GM10266 (cell line): ENCODE results near the gene GPR18.
A peak's percentile ranks its signal among the peaks of the same experiment; 100 is the strongest.

Experiments
- DNase-seq: peaks from one replicate; pipeline ENCODE4 v3.0.0; 2012; ENCODE audit errors: extremely low spot score
- TF ChIP-seq, protein P1 (sequence below): IDR thresholded peaks from 2 replicates; pipeline ENCODE4 v1.5.1; 2012; ENCODE audit warnings: mild to moderate bottlenecking, low read depth; ENCODE audit not compliant: control insufficient read depth, insufficient read depth; ENCODE audit errors: missing control alignments

The GPR18 gene

DNA sequence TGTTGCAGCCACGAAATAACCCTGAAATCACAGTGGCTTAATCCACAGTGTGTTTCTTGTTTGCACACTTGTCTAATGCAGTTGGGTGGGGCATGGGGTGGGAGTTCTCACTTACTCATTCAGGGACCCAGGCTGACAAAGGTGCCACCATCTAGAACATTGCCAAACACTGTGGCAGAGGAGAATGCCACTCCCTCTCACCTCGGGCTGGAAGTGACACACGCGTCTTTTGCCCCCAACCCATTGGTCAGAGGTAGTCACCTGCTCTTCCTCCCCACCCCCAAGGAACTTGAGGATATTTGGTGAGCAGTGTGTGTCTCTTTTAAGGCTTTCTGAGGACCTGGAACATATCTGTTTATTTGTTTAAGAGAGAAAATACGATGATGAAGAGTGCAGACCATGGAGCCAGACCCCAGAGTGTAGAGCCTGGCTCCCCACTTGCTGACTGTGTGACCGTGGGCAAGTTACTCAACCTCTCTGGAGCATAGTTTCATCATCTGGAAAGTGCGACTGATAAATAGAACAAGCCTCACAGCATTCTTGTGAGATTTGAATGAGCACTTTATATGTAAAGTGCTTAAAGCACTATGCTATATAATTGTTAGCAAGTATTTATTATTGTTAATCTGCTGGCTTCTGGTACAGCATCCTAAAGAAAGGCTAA lies 31.6 kb upstream of the GPR18 start:
- TF ChIP-seq, protein P1, sequence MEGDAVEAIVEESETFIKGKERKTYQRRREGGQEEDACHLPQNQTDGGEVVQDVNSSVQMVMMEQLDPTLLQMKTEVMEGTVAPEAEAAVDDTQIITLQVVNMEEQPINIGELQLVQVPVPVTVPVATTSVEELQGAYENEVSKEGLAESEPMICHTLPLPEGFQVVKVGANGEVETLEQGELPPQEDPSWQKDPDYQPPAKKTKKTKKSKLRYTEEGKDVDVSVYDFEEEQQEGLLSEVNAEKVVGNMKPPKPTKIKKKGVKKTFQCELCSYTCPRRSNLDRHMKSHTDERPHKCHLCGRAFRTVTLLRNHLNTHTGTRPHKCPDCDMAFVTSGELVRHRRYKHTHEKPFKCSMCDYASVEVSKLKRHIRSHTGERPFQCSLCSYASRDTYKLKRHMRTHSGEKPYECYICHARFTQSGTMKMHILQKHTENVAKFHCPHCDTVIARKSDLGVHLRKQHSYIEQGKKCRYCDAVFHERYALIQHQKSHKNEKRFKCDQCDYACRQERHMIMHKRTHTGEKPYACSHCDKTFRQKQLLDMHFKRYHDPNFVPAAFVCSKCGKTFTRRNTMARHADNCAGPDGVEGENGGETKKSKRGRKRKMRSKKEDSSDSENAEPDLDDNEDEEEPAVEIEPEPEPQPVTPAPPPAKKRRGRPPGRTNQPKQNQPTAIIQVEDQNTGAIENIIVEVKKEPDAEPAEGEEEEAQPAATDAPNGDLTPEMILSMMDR: no peak
- no peak for DNase-seq

DNA sequence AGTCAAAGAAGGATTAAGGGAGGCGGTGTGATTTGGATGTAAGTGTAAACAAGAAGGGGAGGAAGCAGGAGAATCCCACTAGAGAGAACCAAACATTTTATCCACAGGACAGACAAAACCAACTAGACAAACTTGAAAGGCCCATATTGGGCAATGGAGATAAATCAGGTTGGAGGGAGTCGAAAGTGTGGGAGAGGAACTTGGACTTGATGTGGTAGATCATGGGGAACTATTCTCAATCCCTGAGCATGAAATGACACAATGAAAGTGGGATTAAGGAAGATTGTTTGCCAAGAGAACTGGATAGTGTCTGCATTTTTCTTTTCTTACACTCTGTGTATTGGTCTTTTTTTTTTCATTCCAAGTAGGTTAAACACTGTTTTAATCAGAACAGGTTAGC lies 31.1 kb upstream of the GPR18 start:
- TF ChIP-seq, protein P1: no peak
- DNase-seq: no peak

DNA sequence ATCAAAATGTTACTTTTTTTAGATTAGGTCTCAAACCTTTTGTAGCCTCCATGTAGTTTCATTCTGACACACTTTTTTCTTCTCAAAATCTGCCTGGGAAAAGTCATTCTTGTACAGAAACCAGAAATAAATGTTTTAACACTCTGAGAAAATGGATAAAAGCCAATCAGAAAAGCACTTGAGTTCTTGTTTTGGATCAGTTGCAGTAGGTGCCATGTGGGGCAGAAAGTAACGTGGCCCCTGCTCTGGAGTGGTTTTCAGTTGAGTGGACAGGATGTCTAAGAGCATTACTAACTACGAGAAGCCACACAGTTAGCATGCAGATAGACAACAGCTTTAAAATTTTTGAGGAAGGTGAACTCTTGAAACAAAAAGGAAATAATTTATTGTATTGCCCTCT lies 29.9 kb upstream of the GPR18 start:
- peak; percentile 60 for DNase-seq
- TF ChIP-seq, protein P1: no peak

DNA sequence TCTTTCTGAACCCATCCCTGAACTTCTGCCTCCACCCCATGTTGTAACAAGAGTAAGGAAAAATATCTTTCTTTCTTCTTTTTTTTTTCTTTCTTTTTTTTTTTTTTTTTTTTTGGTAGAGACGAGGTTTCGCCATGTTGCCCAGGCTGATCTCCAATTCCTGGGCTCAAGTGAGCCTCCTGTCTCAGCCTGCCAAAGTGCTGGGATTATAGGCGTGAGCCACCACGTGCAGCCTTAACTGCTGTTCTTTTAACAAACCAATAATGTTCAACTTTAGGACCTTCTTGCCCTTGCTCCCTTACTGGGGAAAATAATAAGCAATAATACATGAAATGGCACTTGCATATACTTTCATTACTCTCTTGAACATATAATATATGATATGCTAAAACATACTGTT lies 29.4 kb upstream of the GPR18 start:
- no peak for DNase-seq
- TF ChIP-seq, protein P1: no peak

DNA sequence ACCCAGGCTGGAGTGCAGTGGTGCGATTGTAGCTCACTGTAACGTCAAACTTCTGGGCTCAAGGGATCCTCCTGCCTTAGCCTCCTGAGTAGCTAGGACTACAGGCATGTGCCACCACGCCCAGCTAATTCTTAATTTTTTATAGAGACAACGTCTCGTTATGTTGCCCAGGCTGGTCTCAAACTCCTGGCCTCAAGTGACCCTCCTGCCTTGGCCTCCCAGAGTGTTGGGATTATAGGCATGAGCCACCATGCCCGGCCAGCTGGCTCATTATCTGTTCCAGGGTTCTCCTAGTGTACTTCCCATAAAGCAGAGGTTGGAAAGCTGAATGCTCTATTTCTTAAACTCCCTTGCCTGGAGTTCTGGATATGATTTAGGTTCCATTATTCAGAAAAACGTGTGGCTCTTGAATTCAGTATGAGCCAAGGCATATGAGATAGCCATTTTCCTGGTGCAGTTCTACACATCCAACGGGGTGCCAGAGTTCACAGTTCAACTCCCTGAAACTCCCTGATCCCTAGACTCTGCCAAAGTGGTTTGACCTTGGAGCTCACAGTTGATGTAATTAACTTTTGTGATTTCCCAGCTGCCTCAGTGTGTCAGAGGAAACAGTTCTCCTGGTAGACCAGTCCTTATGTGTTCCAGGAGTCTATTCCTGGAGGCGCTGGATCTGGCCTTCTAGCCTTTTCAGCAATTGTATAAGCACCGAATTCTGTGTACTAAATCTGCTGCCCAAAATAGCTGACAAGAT lies 27.4 kb upstream of the GPR18 start:
- no peak for DNase-seq
- TF ChIP-seq, protein P1: no peak

DNA sequence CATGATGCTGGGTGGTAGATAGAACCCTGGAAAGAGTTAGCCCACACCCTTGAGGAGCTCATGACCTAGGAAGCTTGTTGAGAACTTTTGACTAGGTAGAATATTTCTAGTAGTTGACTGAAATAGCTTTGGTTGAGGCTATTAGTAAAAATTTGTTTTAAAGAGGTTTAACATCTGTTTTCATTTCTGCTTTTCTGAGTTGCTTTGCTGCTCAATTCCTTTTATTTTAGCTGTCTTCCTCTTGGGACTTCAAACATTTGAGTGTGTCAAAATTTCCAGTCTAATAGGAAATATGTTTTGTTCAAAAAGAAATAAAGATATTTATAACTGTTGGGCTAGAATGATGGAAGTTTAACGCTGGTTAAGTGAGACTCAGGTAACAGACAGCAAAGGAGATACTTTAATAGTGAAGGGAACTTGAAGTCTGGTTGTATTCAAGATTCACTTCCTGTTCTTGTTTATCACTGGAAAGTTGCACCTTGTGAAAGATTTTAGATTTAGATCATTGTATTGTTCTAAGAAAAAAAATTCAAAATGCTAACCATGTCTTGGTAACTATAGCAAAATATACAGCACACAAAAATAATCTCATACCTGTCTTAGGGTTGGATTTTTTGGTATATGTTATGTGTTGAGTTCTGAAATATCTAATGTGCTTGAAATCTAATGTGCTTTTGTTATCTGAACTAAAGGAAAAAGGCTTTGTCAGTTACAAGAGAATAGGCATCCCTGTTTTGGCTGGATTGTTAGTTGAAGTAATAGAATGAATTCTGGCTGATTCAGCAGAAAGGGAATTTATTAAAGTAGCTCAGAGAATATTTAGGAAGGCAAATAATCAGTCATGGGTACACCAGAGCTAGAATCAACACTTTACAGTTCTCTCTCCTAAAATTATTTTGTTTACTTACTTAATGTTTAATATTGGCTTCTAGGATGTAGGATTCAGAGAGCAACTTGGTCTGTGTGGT lies 24.4 kb upstream of the GPR18 start:
- TF ChIP-seq, protein P1: no peak
- peak; percentile 16 for DNase-seq
